Umbilical cord (tissue), 2 donors: Measurements from ENCODE around the gene CD68. TPM values are rescaled to one million over a fixed set of nuclear protein-coding genes. Genes with fewer than 3 reads are reported as not detected.

ENCODE experiments used
- DNase-seq: peaks from one replicate; pipeline ENCODE4 v3.0.0-alpha.2; 2015; ENCODE audit warnings: low spot score
- total RNA-seq: library from RNA; depleted of rRNA; stranded (reverse); fragments of >200 nt; gene quantifications from one replicate; pipeline ENCODE4 v1.2.3, GENCODE V29; 2014; ENCODE audit warnings: low replicate concordance; ENCODE audit not compliant: insufficient read depth

Gene CD68
- total RNA-seq, 1 donor from 2014 or later, result 8.4 TPM

DNA sequence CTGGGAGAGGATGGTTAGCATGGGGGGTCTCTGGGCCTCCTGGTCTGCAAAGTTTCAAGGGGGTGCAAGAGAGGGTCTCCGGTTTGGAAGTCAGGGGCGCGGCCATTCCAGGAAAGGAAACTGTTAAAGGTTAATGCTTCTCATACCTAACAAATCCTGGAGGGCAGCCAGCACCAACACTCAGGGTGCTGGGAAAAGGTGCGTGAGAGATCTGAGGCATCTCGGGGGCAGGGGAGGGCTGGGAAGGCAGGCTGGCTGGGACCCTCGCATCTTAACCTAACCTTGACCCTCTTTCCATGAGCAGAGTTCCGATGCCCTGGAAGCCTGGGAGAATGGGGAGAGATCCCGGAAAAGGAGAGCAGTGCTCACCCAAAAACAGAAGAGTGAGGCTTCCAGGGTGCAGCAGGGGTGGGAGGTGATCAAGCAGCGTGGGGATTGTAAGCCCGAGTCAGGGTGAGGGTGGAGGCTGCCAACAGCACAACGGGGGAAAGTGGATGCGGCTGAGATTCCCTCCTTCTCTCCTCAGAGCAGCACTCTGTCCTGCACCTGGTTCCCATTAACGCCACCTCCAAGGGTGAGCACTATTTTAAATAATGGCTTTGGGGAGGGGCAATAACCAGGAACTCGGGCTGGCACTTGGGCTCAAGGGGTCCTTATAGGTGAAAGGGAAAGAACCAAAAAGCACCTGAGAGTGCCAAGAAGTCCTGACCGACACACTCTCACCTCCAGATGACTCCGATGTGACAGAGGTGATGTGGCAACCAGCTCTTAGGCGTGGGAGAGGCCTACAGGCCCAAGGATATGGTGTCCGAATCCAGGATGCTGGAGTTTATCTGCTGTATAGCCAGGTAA is 19.9 kb upstream of the CD68 start:
- DNase-seq, result no peak

DNA sequence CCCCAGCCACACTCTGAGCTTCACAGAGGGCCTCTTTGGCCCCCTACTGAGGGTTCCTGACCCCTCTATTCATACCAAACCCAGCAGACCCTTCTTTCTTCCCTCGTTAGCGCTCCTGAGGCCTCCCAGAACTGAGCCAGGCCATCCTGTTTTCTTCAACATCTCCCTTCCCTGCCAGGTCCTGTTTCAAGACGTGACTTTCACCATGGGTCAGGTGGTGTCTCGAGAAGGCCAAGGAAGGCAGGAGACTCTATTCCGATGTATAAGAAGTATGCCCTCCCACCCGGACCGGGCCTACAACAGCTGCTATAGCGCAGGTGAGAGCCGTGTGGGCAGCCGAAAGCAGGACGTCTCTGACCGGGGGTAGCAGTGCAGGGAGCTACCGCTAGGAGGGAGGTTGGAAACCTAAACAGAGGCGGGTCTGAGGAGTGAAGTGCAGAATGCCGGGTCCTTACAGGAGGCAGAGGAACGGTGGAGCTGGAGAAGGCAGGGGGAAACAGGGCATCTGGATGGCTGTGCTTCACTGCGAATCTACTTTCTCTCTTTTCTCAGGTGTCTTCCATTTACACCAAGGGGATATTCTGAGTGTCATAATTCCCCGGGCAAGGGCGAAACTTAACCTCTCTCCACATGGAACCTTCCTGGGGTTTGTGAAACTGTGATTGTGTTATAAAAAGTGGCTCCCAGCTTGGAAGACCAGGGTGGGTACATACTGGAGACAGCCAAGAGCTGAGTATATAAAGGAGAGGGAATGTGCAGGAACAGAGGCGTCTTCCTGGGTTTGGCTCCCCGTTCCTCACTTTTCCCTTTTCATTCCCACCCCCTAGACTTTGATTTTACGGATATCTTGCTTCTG is 19.0 kb upstream of the CD68 start:
- peak; percentile 60 for DNase-seq

DNA sequence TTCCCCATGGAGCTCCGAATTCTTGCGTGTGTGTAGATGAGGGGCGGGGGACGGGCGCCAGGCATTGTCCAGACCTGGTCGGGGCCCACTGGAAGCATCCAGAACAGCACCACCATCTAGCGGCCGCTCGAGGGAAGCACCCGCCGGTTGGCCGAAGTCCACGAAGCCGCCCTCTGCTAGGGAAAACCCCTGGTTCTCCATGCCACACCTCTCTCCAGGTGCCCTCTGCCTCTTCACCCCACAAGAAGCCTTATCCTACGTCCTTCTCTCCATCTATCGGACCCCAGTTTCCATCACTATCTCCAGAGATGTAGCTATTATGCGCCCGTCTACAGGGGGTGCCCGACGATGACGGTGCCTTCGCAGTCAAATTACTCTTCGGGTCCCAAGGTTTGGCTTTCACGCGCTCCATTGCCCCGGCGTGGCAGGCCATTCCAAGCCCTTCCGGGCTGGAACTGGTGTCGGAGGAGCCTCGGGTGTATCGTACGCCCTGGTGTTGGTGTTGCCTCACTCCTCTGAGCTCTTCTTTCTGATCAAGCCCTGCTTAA is 18.3 kb upstream of the CD68 start:
- DNase-seq, result peak; percentile 88

GRCh38 chr17:7561589-7562207 is 17.7 kb upstream of the CD68 start, which contains the start of gene SENP3:
TSS of gene SENP3 (plus strand) at chr17:7561919. CDS start at chr17:7563077, 1,158 bp downstream.
- DNase-seq, result peak; percentile 93

DNA sequence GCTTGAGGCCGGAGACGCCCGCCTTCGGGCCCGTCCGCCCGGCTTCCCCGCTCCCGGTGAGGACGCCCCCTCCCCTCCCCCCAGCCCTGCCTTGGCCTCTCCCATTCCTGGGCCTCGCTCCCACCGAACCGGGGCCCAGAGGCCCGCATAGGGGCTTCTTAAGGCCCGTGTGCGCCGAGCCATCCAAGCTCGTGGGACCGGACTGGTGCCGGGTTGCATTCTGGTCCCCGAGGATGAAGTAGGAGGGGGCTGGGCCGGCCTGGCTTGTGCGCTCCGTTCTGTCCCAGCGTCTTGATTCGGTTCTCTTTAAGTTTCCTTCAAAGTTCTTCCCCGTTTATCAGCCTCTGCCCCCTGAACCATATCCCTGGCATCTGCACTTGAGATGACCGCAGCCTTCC is 17.2 kb upstream of the CD68 start:
- no peak for DNase-seq

GRCh38 chr17:7563115-7563869 is 16.1 kb upstream of the CD68 start:
- no peak for DNase-seq

- DNase-seq, result no peak
Observed at GRCh38 chr17:7569571-7569970, 9.9 kb upstream of the CD68 start.

GRCh38 chr17:7570351-7570750 is 9.1 kb upstream of the CD68 start:
- DNase-seq, result no peak

- DNase-seq, result no peak
Observed at GRCh38 chr17:7572338-7572587, 7.2 kb upstream of the CD68 start.

DNA sequence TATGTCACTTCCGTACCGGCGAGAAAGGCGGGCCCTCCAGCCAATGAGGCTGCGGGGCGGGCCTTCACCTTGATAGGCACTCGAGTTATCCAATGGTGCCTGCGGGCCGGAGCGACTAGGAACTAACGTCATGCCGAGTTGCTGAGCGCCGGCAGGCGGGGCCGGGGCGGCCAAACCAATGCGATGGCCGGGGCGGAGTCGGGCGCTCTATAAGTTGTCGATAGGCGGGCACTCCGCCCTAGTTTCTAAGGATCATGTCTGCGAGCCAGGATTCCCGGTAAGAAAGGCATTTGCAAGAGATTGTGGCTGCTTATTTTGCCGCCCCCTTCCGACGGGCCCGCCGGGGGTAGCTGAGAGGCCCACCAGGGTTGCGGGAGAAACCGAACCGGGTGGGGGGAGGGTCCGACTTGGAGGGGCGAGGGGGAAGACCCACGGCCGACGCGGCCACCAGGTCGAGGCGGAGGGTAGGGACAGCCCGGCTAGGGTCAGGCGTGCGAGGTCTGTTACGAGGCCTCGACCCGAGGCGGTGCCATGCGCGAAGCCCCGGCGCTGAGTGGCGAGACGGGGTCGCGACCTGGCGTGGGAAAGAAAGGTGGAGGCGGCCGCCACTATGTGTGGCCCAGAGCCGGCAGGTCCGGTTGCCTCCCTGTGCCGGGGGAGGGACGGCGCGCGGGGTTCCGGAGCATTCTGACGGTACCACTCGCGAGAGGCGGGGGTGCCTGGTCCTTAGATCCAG is 6.7 kb upstream of the CD68 start:
- peak; percentile 100 for DNase-seq

DNA sequence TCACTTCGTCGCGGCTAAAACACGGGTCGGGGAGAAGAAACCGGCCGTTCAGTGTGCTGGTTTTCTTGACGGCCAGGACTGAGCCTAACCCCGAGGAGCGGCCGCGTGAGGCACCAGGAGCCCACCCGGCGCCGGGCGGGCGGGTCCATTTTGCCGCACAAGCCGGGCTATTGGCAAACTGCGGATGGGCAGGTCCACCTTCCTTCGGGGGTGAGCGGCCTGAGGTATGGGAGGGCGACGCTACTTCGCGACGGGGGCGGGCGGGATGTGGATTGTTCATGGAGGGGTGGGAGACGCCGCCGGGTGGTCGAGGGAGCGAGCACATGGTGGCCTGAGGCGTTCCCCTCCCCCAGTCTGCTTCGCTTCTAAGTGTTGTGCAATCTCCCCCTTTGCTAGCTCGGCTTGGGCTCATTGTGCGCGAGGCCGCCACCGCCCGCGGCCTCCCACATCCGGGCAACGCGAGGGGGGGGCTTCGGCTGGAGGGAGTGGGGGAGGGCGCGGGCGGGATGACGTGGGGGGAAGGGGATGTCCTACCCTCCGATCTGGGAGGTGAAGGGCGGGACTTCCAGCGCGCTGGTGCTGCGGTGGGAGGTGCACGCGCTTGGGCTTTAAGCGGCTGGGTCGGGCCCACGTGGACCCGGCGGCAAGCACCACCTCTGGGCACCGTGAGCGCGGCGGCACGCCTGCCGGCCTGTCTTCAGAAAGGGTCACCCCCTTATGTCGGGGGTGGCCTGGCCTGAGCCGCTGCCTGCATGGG is 5.9 kb upstream of the CD68 start:
- DNase-seq, result peak; percentile 95

DNA sequence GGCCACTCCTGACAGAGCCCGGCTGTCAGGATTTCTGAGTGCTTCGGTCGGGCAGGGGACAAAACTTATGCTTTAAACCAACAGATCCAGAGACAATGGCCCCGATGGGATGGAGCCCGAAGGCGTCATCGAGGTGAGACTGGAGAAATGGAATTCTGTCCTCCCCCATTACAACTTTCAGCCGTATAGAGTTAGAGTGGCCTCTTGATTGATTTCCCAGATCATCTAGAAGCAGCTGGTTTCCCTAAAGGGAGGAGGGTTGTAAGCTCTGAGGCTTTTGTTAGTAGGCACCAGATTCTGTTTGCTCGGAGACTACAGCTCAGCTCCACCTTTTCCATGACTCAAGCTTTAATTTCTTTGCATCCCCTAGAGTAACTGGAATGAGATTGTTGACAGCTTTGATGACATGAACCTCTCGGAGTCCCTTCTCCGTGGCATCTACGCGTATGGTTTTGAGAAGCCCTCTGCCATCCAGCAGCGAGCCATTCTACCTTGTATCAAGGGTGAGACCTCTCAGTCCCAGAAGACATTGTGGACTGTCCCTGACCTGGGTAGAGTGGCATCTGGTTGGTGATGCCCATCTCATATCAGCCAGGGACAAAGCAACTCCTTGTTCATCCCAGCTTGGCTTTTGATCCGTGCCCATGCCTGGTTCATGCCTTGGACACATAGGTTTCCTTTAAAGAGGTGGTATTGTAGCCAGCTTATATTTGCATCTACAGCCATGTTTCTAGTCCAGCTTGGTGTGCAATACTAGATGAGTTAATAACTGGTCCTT is 5.1 kb upstream of the CD68 start:
- no peak for DNase-seq

DNA sequence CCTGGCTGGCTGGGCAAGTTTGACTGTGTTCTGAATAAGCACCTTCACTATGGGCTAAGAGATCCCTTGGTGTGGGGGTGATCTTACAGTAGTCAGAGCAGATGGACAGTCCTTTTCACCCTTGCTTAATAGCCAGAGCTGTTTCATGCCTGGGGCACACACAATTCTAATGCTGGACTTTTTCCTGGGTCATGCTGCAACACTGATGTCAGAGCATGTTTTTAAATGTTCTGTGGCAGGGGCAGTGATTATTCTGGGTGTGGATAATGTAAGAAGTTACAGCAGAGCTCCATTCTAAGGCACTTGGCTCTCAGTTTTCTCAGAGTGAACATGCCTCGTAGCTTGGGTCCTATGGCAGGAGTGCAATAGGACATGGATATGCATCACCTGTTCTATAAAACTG is 4.0 kb upstream of the CD68 start:
- no peak for DNase-seq

- DNase-seq, result no peak
Observed at GRCh38 chr17:7575959-7576358, 3.5 kb upstream of the CD68 start.

- no peak for DNase-seq
Observed at GRCh38 chr17:7576432-7576937, 3.0 kb upstream of the CD68 start.

DNA sequence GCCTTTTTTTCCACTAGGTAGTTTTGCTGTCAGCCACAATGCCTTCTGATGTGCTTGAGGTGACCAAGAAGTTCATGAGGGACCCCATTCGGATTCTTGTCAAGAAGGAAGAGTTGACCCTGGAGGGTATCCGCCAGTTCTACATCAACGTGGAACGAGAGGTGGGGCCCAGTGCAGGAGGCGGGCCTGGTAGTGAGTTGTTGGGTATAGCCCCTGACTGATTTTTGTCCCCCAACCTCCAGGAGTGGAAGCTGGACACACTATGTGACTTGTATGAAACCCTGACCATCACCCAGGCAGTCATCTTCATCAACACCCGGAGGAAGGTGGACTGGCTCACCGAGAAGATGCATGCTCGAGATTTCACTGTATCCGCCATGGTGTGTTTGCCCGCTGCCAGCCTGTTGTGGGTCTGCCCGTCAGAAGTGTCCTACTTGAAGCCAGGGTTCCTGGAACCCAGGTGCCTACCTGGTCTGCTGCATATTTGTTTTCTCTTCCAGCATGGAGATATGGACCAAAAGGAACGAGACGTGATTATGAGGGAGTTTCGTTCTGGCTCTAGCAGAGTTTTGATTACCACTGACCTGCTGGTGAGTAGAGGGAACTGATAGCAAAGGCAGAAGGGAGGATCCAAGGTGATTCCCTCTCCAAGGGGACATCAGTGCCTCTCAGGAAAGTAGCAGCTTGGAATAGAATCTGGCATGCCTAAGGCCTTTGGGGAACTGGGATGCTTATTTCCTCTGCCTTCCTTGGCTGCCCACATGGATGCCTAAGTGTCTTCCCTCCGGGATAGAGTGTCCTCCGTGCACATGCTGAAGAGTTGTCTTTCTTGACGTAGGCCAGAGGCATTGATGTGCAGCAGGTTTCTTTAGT is 1.9 kb upstream of the CD68 start:
- no peak for DNase-seq

- DNase-seq, result no peak
Observed at GRCh38 chr17:7579834-7580603, 581 bp downstream of the CD68 start.
